ENCODE measurements around the gene SPRR1B.
"Not testable (repeated sequence)": the region's sequence is repeated elsewhere in the genome, so short reads cannot be mapped to it uniquely, and the experiment has no call there.

The SPRR1B gene

DNA sequence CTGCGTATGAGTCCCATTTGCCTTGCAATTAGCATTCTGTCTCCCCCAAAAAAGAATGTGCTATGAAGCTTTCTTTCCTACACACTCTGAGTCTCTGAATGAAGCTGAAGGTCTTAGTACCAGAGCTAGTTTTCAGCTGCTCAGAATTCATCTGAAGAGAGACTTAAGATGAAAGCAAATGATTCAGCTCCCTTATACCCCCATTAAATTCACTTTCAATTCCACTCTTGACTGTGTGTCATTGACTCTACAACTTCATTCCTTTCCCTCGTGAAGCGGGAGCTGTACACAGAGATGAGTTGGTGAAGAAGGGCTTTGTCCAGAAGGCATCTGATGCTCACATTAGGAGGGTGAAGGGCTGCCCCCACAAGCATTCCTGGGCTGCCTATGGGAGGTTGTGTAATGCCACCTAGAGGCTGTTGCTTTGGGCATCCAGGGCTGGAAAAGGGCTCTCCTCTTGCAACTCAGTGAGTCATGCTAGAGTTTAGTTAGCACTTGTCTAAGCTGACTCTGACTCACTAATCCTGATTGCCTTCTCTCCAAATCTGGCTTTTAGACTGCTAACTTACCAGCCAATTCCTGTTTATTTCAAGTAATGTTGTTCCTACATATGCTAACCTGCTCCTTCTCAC, 1.8 kb downstream of the SPRR1B start:
- peak overlapping the region; percentile 68 for H3K4me2 ChIP-seq (ENCODE audit: low read length)
- no peaks in the 10 kb centered on the region for H3K36me3 ChIP-seq (replicated peaks; ENCODE audit: low read depth, low read length)
- peaks cover 87% of the 10 kb centered on the region for H3K27me3 ChIP-seq (ENCODE audit: low read depth, low read length)
- H3K4me3 ChIP-seq (ENCODE audit: low read length), result peak overlapping the region; percentile 36; the same call in 1 of the 2 replicates
- peaks cover 20% of the 10 kb centered on the region for H4K20me1 ChIP-seq (ENCODE audit: insufficient read depth, low read length)
- peak overlapping the region; percentile 19; the same call in 1 of the 2 replicates for H3K27ac ChIP-seq (ENCODE audit: low read length)
- no peak overlapping the region for H3K9ac ChIP-seq (ENCODE audit: low read length)
- TF ChIP-seq, protein P1, sequence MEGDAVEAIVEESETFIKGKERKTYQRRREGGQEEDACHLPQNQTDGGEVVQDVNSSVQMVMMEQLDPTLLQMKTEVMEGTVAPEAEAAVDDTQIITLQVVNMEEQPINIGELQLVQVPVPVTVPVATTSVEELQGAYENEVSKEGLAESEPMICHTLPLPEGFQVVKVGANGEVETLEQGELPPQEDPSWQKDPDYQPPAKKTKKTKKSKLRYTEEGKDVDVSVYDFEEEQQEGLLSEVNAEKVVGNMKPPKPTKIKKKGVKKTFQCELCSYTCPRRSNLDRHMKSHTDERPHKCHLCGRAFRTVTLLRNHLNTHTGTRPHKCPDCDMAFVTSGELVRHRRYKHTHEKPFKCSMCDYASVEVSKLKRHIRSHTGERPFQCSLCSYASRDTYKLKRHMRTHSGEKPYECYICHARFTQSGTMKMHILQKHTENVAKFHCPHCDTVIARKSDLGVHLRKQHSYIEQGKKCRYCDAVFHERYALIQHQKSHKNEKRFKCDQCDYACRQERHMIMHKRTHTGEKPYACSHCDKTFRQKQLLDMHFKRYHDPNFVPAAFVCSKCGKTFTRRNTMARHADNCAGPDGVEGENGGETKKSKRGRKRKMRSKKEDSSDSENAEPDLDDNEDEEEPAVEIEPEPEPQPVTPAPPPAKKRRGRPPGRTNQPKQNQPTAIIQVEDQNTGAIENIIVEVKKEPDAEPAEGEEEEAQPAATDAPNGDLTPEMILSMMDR (IDR thresholded peaks at IDR 0.05; ENCODE audit: low read depth, low read length), result peak; percentile 89
- no peak for TF ChIP-seq EZH2phosphoT487 (IDR thresholded peaks at IDR 0.05; ENCODE audit: low read depth)
- peaks cover 4% of the 10 kb centered on the region; the same call in 1 of the 2 replicates for H3K9me3 ChIP-seq (ENCODE audit: insufficient read depth, low read length)
- H2AFZ ChIP-seq (ENCODE audit: low read depth, low read length), result no peak overlapping the region
- no peaks in the 10 kb centered on the region for H3K79me2 ChIP-seq (ENCODE audit: low read length)
- peaks cover 27% of the 10 kb centered on the region for H3K4me1 ChIP-seq (ENCODE audit: low read length)

DNA sequence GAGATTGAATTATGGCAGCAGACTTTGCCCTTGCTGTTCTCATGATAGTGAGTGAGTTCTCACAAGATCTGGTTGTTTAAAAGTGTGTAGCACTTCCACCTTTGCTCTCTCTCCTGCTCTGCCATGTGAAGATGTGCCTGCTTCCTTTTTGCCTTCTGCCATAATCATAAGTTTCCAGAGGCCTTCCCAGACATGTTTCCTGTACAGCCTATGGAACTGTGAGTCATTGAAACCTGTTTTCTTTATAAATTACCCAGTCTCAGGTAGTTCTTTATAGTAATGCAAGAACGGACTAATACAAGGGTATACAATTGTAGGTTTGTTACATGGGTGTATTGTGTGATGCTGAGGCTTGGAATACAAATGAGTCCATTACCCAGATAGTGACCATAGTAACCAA, 4.2 kb downstream of the SPRR1B start:
- Histone ChIP-seq H3K79me2 (ENCODE audit: low read length) (no peaks in the 10 kb centered on the region), H3K9ac (ENCODE audit: low read length) (no peak overlapping the region), H3K4me2 (ENCODE audit: low read length) (no peak overlapping the region), H2AFZ (ENCODE audit: low read depth, low read length) (no peak overlapping the region), H3K36me3 (replicated peaks; ENCODE audit: low read depth, low read length) (no peaks in the 10 kb centered on the region), H3K9me3 (ENCODE audit: insufficient read depth, low read length) (no peaks in the 10 kb centered on the region), H3K27me3 (ENCODE audit: low read depth, low read length) (peaks cover 78% of the 10 kb centered on the region), H4K20me1 (ENCODE audit: insufficient read depth, low read length) (peaks cover 20% of the 10 kb centered on the region), H3K27ac (ENCODE audit: low read length) (no peak overlapping the region), H3K4me3 (ENCODE audit: low read length) (no peak overlapping the region), H3K4me1 (ENCODE audit: low read length) (peaks cover 27% of the 10 kb centered on the region)
- TF ChIP-seq EZH2phosphoT487 (IDR thresholded peaks at IDR 0.05; ENCODE audit: low read depth), result no peak
- TF ChIP-seq, protein P1 (IDR thresholded peaks at IDR 0.05; ENCODE audit: low read depth, low read length), result no peak

DNA sequence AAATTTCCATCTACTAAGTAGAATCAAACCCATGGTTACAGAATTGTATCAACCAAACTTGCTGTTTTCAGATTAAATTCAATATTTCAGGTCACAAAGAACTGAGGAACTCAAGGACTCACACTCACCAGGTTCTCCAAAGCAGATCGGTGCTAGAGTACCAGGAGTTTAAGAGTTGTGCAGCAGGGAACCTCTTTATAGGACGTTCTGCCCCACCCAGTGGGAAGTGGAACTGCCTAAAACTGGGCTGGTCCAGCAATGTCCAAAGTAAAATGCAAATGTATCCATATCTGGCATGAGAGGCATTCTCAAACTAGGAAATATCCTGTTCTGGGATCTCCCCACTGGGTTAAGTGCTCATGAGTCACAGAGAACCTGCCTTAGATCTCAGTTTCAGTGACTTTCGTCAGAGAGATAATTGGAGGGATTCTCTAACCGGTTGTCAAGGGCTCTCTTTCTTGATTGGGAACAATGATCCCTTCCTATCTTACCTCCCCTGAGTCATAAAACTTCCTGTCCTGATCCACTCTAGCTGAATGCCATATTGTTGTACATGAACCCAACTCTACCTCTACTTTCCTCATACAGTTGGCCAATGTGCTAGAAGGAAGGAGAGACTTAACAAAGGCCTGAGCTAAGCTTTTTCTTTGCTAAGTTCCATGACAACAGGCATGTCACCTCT, 10.1 kb downstream of the SPRR1B start, which contains the start of gene SPRR2D:
TSS of gene SPRR2D (minus strand) at position 171 of the 682 bp plus-strand sequence. CDS start 774 bp downstream, outside the sequence.
- H4K20me1 ChIP-seq (ENCODE audit: insufficient read depth, low read length), result no peaks in the 10 kb centered on the region
- no peak within 1 kb of the TSS for H2AFZ ChIP-seq (ENCODE audit: low read depth, low read length)

DNA sequence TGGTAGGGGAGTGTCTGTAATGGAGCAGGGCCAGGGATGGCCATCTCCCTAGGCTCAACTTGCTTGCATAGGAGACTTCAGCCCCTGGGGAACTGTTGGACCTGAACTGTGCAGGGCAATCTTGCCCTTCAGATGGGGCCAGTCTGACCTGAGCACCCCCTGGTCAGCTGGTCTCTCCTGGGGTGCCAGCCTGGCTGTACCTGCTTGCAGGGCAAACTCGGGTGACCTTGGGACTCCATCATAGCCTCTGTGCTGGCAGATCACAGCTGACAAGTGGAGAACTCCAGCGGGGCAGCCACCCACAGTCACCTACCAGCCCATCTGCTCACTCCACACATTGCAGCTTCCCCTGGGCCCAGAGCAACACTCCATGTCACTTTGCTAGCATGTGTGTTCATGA, 18.2 kb downstream of the SPRR1B start:
- Histone ChIP-seq H3K9ac (ENCODE audit: low read length) (no peak overlapping the region), H3K79me2 (ENCODE audit: low read length) (no peaks in the 10 kb centered on the region), H3K4me1 (ENCODE audit: low read length) (no peaks in the 10 kb centered on the region), H3K36me3 (replicated peaks; ENCODE audit: low read depth, low read length) (no peaks in the 10 kb centered on the region), H3K27me3 (ENCODE audit: low read depth, low read length) (peaks cover 85% of the 10 kb centered on the region), H3K4me3 (ENCODE audit: low read length) (no peak overlapping the region), H3K4me2 (ENCODE audit: low read length) (no peak overlapping the region), H2AFZ (ENCODE audit: low read depth, low read length) (no peak overlapping the region), H3K9me3 (ENCODE audit: insufficient read depth, low read length) (no peaks in the 10 kb centered on the region), H3K27ac (ENCODE audit: low read length) (no peak overlapping the region), H4K20me1 (ENCODE audit: insufficient read depth, low read length) (no peaks in the 10 kb centered on the region)
- no peak for TF ChIP-seq EZH2phosphoT487 (IDR thresholded peaks at IDR 0.05; ENCODE audit: low read depth)
- TF ChIP-seq, protein P1 (IDR thresholded peaks at IDR 0.05; ENCODE audit: low read depth, low read length), result no peak

More for the DNA sequence above, 10.1 kb downstream of the SPRR1B start, which contains the start of gene SPRR2D:
- no peak for TF ChIP-seq EZH2phosphoT487 (IDR thresholded peaks at IDR 0.05; ENCODE audit: low read depth)
- TF ChIP-seq, protein P1 (IDR thresholded peaks at IDR 0.05; ENCODE audit: low read depth, low read length), result no peak
- no peaks in the 10 kb centered on the region for H3K9me3 ChIP-seq (ENCODE audit: insufficient read depth, low read length)
- no peak within 1 kb of the TSS for H3K27ac ChIP-seq (ENCODE audit: low read length)
- H3K27me3 ChIP-seq (ENCODE audit: low read depth, low read length), result peaks cover 89% of the 10 kb centered on the region
- no peaks in the 10 kb centered on the region for H3K4me1 ChIP-seq (ENCODE audit: low read length)
- H3K4me2 ChIP-seq (ENCODE audit: low read length), result no peak within 1 kb of the TSS
- no peak within 1 kb of the TSS for H3K4me3 ChIP-seq (ENCODE audit: low read length)
- no peak within 1 kb of the TSS for H3K9ac ChIP-seq (ENCODE audit: low read length)
- H3K79me2 ChIP-seq (ENCODE audit: low read length), result no peaks in the 10 kb centered on the region
- no peaks in the 10 kb centered on the region for H3K36me3 ChIP-seq (replicated peaks; ENCODE audit: low read depth, low read length)

DNA sequence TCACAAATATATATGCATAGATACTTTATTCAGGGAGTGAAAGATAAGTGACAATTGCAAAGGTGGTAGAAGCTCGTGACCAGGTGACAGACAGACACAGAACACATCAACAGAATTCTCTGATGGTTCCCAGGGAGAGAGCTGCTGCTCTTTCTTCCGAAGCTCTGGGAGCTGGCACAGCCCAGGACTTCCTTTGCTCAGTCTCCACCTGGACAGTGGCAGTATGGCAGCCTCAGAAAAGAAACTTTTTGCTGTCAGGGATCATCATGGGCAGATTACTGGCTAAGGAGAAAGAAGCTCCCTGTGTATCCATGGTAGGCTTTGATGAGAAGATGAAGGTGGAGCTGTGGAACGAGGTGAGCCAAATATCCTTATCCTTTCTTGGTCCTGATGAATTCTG, 25.1 kb downstream of the SPRR1B start:
- H3K27ac ChIP-seq (ENCODE audit: low read length), result not testable (repeated sequence)

More for the DNA sequence above, 25.1 kb downstream of the SPRR1B start:
- not testable (repeated sequence) for H3K9ac ChIP-seq (ENCODE audit: low read length); H3K36me3 ChIP-seq (replicated peaks; ENCODE audit: low read depth, low read length); H3K79me2 ChIP-seq (ENCODE audit: low read length); H3K4me2 ChIP-seq (ENCODE audit: low read length); H3K4me3 ChIP-seq (ENCODE audit: low read length); H4K20me1 ChIP-seq (ENCODE audit: insufficient read depth, low read length); H2AFZ ChIP-seq (ENCODE audit: low read depth, low read length); H3K4me1 ChIP-seq (ENCODE audit: low read length); H3K9me3 ChIP-seq (ENCODE audit: insufficient read depth, low read length)
- H3K27me3 ChIP-seq (ENCODE audit: low read depth, low read length), result peaks cover 86% of the 10 kb centered on the region

Data from OCI-LY3 (cell line).